Bronchial epithelial cell (primary cell): ENCODE results near the gene ITGAV. TPM values are rescaled to one million over a fixed set of nuclear protein-coding genes. Genes with fewer than 3 reads are reported as not detected.

Experiments used
- DNase-seq: peaks from one replicate; pipeline ENCODE4 v3.0.0-alpha.2; 2010; ENCODE audit warnings: low read depth
- FAIRE-seq: peaks from 2 replicates; lab custom pipeline; 2011; peaks lifted over from hg19 to GRCh38; lab: Jason Lieb, UNC
- H3K27me3 ChIP-seq: 2 replicates; pipeline ENCODE4 v1.5.1; 2011; ENCODE audit warnings: low read length; ENCODE audit not compliant: control insufficient read depth, insufficient read depth
- H3K36me3 ChIP-seq: 2 replicates; pipeline ENCODE4 v1.5.1; 2011; ENCODE audit warnings: low read length; ENCODE audit not compliant: control insufficient read depth, insufficient read depth
- H3K4me3 ChIP-seq: 2 replicates; pipeline ENCODE4 v1.5.1; 2011; ENCODE audit warnings: mild to moderate bottlenecking, low read depth, low read length, control low read depth
- CTCF ChIP-seq: IDR thresholded peaks from 2 replicates; pipeline ENCODE4 v1.5.1; 2011; ENCODE audit warnings: mild to moderate bottlenecking, moderate library complexity, low read length, control low read depth, inconsistent platforms; ENCODE audit not compliant: insufficient read depth, severe bottlenecking
- total RNA-seq: library from RNA; depleted of rRNA; stranded (reverse); fragments of >200 nt; gene quantifications from 2 replicates; pipeline ENCODE4 v1.2.1, GENCODE V29; 2014

The ITGAV gene
- total RNA-seq, 1 donor from 2014 or later: 76.9 TPM

- TF ChIP-seq CTCF: no peak
- H3K36me3 ChIP-seq: peaks cover 4% of the 10 kb centered on the region
- no peak for FAIRE-seq
- no peak for DNase-seq
- no peaks in the 10 kb centered on the region for H3K27me3 ChIP-seq
- no peak overlapping the region for H3K4me3 ChIP-seq
These were observed 5.4 kb downstream of the ITGAV start for GRCh38 chr2:186595219-186595618.

- Histone ChIP-seq H3K27me3 (no peaks in the 10 kb centered on the region), H3K36me3 (peaks cover 5% of the 10 kb centered on the region), H3K4me3 (no peak overlapping the region)
- FAIRE-seq (no peak), DNase-seq (no peak)
- no peak for TF ChIP-seq CTCF
These were observed 9.4 kb downstream of the ITGAV start for GRCh38 chr2:186599186-186599778.

GRCh38 chr2:186603286-186603685, 13.4 kb downstream of the ITGAV start:
- FAIRE-seq (no peak), DNase-seq (no peak)
- Histone ChIP-seq H3K4me3 (no peak overlapping the region), H3K36me3 (peaks cover 10% of the 10 kb centered on the region), H3K27me3 (no peaks in the 10 kb centered on the region)
- TF ChIP-seq CTCF: no peak

GRCh38 chr2:186605041-186605440, 15.2 kb downstream of the ITGAV start:
- H3K4me3 ChIP-seq: no peak overlapping the region
- no peak for FAIRE-seq
- TF ChIP-seq CTCF: no peak
- H3K27me3 ChIP-seq: no peaks in the 10 kb centered on the region
- no peak for DNase-seq
- H3K36me3 ChIP-seq: peaks cover 7% of the 10 kb centered on the region

GRCh38 chr2:186607660-186608324, 17.9 kb downstream of the ITGAV start:
- FAIRE-seq (no peak), DNase-seq (no peak)
- no peaks in the 10 kb centered on the region for H3K27me3 ChIP-seq
- TF ChIP-seq CTCF: no peak
- no peak overlapping the region for H3K4me3 ChIP-seq
- H3K36me3 ChIP-seq: peaks cover 6% of the 10 kb centered on the region
